Thoracic aorta (tissue), 2 donors: ENCODE data around the gene ATP11C. TPM values are rescaled to one million over a fixed set of nuclear protein-coding genes. Genes with fewer than 3 reads are reported as not detected.
"Not testable (repeated sequence)": the region's sequence is repeated elsewhere in the genome, so short reads cannot be mapped to it uniquely, and the experiment has no call there.

Experiments
- ATAC-seq: fragments of 150-250 bp; one replicate; pipeline ENCODE4 v1.8.0; 2017; ENCODE audit warnings: low read depth; ENCODE audit not compliant: insufficient number of reproducible peaks, low FRiP score
- DNase-seq: peaks from one replicate; pipeline ENCODE4 v3.0.0-alpha.2; 2020; ENCODE audit warnings: low spot score
- H3K27ac ChIP-seq, 2 donors: fragments of 200-600 bp; sonication (generic); 1 replicate in 1 of 2; 2 replicates in 1 of 2; pipeline ENCODE4 v1.5.1; 2016; ENCODE audit warnings: mild to moderate bottlenecking in 2 of 2, moderate library complexity in 2 of 2
- H3K27me3 ChIP-seq: fragments of 200-600 bp; sonication (generic); replicated peaks from 2 replicates; pipeline ENCODE4 v1.6.0; 2016; ENCODE audit warnings: mild to moderate bottlenecking; ENCODE audit not compliant: insufficient read depth
- H3K36me3 ChIP-seq: fragments of 200-600 bp; sonication (generic); one replicate; pipeline ENCODE4 v1.5.1; 2016
- H3K4me1 ChIP-seq, 2 donors: fragments of 200-600 bp; sonication (generic); 1 replicate in 1 of 2; 2 replicates in 1 of 2; pipeline versions ENCODE4 v1.5.1 to v1.6.0; 2016; ENCODE audit warnings: low read depth in 2 of 2, mild to moderate bottlenecking in 1 of 2; ENCODE audit not compliant: control insufficient read depth in 1 of 2
- H3K4me3 ChIP-seq: fragments of 200-600 bp; sonication (generic); 2 replicates; pipeline ENCODE4 v1.5.1; 2016; ENCODE audit warnings: mild to moderate bottlenecking
- H3K9me3 ChIP-seq: fragments of 200-600 bp; sonication (generic); 2 replicates; pipeline ENCODE4 v1.5.1; 2016
- total RNA-seq, 2 donors: library from RNA; depleted of rRNA; stranded (reverse); fragments of >200 nt; gene quantifications; one replicate each; pipeline versions ENCODE4 v1.1.0 to v1.2.3, GENCODE V29; 2016
- TF ChIP-seq, protein P1 (sequence below): fragments of 200-600 bp; sonication (generic); IDR thresholded peaks from one replicate; pipeline ENCODE4 v1.5.1; 2019; ENCODE audit warnings: antibody characterized with exemption

The ATP11C gene
- total RNA-seq, 2 donors from 2014 or later: 26.7 to 62.4 TPM

DNA sequence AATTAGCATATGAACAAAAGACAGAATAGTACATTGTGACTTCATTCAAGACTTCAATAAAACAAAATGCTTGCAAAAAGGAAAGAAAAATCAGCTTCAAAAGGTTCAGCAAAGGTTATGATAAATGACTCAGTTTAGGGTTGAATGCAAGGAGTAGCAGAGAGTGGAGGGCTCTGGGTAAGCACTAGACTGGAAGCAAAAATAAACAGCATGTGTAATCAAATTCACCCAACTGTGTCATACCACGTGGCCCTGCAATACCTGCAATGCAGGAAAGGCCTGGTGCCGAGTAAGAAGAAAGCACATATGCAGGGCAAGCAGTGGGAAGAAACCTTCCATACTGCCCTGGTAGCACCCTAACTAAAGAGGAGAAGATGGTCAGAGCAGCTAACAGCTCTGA, 88.7 kb downstream of the ATP11C start:
- no peak overlapping the region for H3K27ac ChIP-seq
- TF ChIP-seq, protein P1, sequence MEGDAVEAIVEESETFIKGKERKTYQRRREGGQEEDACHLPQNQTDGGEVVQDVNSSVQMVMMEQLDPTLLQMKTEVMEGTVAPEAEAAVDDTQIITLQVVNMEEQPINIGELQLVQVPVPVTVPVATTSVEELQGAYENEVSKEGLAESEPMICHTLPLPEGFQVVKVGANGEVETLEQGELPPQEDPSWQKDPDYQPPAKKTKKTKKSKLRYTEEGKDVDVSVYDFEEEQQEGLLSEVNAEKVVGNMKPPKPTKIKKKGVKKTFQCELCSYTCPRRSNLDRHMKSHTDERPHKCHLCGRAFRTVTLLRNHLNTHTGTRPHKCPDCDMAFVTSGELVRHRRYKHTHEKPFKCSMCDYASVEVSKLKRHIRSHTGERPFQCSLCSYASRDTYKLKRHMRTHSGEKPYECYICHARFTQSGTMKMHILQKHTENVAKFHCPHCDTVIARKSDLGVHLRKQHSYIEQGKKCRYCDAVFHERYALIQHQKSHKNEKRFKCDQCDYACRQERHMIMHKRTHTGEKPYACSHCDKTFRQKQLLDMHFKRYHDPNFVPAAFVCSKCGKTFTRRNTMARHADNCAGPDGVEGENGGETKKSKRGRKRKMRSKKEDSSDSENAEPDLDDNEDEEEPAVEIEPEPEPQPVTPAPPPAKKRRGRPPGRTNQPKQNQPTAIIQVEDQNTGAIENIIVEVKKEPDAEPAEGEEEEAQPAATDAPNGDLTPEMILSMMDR: no peak
- ATAC-seq: no peak

DNA sequence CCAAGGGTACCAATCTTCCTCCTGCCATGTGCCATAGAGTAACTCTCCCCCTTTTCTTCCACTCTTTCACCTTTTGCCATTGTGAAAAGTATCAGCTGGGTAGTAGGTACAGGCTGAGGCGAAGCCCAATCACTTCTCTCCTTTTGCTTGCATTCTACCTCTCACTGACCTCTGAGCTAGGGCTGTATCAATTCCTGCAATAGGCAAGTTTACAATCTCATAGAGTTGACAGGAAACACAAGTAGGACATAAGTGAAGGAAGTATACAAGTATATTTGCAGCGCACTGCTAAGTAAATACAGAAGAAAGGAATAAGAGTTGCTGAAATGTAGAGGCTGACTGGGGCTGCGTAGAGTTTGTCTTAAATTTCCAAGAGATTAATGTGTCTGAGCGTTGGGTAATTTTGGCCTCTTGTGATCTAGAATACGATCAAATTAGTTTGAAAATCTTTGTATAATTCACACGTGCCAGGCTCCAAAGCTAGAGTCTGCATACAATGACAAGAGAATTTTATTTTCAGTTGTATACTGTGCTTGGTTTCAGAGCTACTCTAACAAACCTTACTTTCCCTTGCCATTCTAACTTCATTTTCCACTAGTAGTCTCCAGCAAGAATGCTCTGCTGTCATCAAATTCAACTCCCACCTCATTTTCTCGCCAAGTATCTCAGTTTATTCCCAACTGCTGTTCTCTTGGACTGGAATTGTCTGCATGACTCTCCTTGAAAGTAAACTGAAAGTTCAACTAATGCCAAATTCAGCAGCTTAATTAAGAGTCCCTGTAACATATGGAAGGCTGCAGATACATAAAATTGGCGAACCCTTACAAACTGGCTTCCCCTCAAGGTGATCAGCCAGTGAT, 90.3 kb downstream of the ATP11C start:
- TF ChIP-seq, protein P1: no peak
- no peaks in the 10 kb centered on the region for H3K36me3 ChIP-seq
- no peak for ATAC-seq

More for the DNA sequence above, 88.7 kb downstream of the ATP11C start:
- Histone ChIP-seq H3K27me3 (no peaks in the 10 kb centered on the region), H3K9me3 (no peaks in the 10 kb centered on the region), H3K4me1 (no peaks in the 10 kb centered on the region), H3K36me3 (no peaks in the 10 kb centered on the region), H3K4me3 (no peak overlapping the region)
- DNase-seq: no peak

GRCh38 chrX:139836335-139836734, 96.5 kb downstream of the ATP11C start:
- H3K27ac ChIP-seq, ATAC-seq, H3K36me3 ChIP-seq, H3K9me3 ChIP-seq, H3K27me3 ChIP-seq, H3K4me3 ChIP-seq, DNase-seq: not testable (repeated sequence)
- peaks cover 6 to 20% of the 10 kb centered on the region in 2 donors for H3K4me1 ChIP-seq

More for the DNA sequence above, 90.3 kb downstream of the ATP11C start:
- no peak for DNase-seq
- Histone ChIP-seq H3K4me3 (no peak overlapping the region), H3K4me1 (no peaks in the 10 kb centered on the region), H3K9me3 (no peaks in the 10 kb centered on the region), H3K27ac (no peak overlapping the region), H3K27me3 (no peaks in the 10 kb centered on the region)

DNA sequence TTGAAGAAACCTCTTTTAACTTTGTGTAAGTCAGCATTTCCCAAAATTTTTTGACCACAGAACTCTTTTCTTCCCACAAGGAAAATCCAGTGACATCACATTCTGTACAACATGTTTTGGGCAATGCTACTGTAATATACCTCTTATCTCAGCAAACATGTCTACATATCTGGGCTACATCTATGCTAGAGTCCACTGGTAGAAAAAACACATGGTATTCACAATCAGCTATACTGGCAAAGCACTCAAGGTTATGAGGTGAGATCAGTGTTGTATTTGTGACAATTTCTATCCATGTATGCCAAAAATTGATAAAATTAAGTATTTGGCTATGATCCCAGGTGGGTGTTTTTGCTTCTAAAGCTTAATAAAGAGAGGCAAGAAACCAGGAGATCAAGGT, 98.0 kb downstream of the ATP11C start:
- no peaks in the 10 kb centered on the region for H3K27me3 ChIP-seq
- ATAC-seq (no peak), DNase-seq (no peak)
- no peak overlapping the region for H3K4me3 ChIP-seq
- no peaks in the 10 kb centered on the region for H3K9me3 ChIP-seq
- H3K36me3 ChIP-seq: no peaks in the 10 kb centered on the region
- TF ChIP-seq, protein P1: no peak
- no peak overlapping the region for H3K27ac ChIP-seq
- H3K4me1 ChIP-seq: peaks cover 16 to 34% of the 10 kb centered on the region in 2 donors

GRCh38 chrX:139832718-139833309, 100.0 kb downstream of the ATP11C start:
- Histone ChIP-seq H3K4me3 (no peak overlapping the region), H3K27ac (no peak overlapping the region), H3K9me3 (no peaks in the 10 kb centered on the region), H3K36me3 (no peaks in the 10 kb centered on the region), H3K4me1 (peaks cover 16 to 42% of the 10 kb centered on the region in 2 donors), H3K27me3 (no peaks in the 10 kb centered on the region)
- ATAC-seq (no peak), DNase-seq (no peak)
- TF ChIP-seq, protein P1: no peak
